H1 (cell line): ENCODE results near the gene TSHZ2.
A peak's percentile ranks its signal among the peaks of the same experiment; 100 is the strongest.

Experiments used
- ATF3 ChIP-seq: IDR thresholded peaks from 2 replicates; pipeline ENCODE4 v1.6.1; 2011; ENCODE audit warnings: low read depth, mild to moderate bottlenecking, low read length; ENCODE audit not compliant: insufficient read depth
- CBX8 ChIP-seq: fragments of 300-800, 300-1000 bp; sonication (generic); IDR thresholded peaks from 2 replicates; pipeline ENCODE4 v1.7.1; 2016; ENCODE audit warnings: low read depth, low read length, borderline replicate concordance
- CTCF ChIP-seq, 3 experiments: IDR thresholded peaks; 1 replicate in 2 of 3; 2 replicates in 1 of 3; pipeline versions ENCODE4 v1.5.1 to v1.6.1; 2011; ENCODE audit warnings: low read length in 3 of 3, mild to moderate bottlenecking in 3 of 3, inconsistent platforms in 2 of 3, low read depth in 1 of 3, moderate library complexity in 1 of 3; ENCODE audit not compliant: insufficient read depth in 1 of 3; ENCODE audit errors: control extremely low read depth in 1 of 3
- EP300 ChIP-seq, 2 experiments: IDR thresholded peaks; 1 replicate in 1 of 2; 2 replicates in 1 of 2; pipeline ENCODE4 v1.6.1; 2011 to 2012; ENCODE audit warnings: low read depth in 2 of 2, low read length in 2 of 2, mild to moderate bottlenecking in 2 of 2, borderline replicate concordance in 1 of 2, inconsistent platforms in 1 of 2, moderate library complexity in 1 of 2
- GTF2F1 ChIP-seq: IDR thresholded peaks from 2 replicates; pipeline ENCODE4 v1.6.1; 2012; ENCODE audit warnings: low read depth, low read length, improper control_type of control experiment, borderline replicate concordance
- JUN ChIP-seq: IDR thresholded peaks from 2 replicates; pipeline ENCODE4 v1.6.1; 2011; ENCODE audit warnings: low read depth, mild to moderate bottlenecking, improper control_type of control experiment, low read length
- JUND ChIP-seq: IDR thresholded peaks from 2 replicates; pipeline ENCODE4 v1.6.1; 2011; ENCODE audit warnings: mild to moderate bottlenecking, improper control_type of control experiment, low read length
- KDM1A ChIP-seq: fragments of 200-600, 300-600 bp; sonication (generic); IDR thresholded peaks from 2 replicates; pipeline ENCODE4 v1.7.1; 2016; ENCODE audit warnings: mild to moderate bottlenecking, low read length, borderline replicate concordance
- MAFK ChIP-seq: IDR thresholded peaks from 2 replicates; pipeline ENCODE4 v1.6.1; 2012; ENCODE audit warnings: low read depth, mild to moderate bottlenecking, improper control_type of control experiment, low read length
- POLR2A ChIP-seq, 2 experiments: IDR thresholded peaks; 1 replicate in 1 of 2; 2 replicates in 1 of 2; pipeline ENCODE4 v1.6.1; 2011; ENCODE audit warnings: low read depth in 2 of 2, low read length in 2 of 2, mild to moderate bottlenecking in 2 of 2; ENCODE audit errors: control extremely low read depth in 1 of 2
- TCF12 ChIP-seq: IDR thresholded peaks from 2 replicates; pipeline ENCODE4 v1.6.1; 2011; ENCODE audit warnings: low read depth, mild to moderate bottlenecking, low read length
- ZNF274 ChIP-seq: IDR thresholded peaks from 2 replicates; pipeline ENCODE4 v1.7.0; 2012; ENCODE audit warnings: low read length, borderline replicate concordance; ENCODE audit errors: extremely low read depth

DNA sequence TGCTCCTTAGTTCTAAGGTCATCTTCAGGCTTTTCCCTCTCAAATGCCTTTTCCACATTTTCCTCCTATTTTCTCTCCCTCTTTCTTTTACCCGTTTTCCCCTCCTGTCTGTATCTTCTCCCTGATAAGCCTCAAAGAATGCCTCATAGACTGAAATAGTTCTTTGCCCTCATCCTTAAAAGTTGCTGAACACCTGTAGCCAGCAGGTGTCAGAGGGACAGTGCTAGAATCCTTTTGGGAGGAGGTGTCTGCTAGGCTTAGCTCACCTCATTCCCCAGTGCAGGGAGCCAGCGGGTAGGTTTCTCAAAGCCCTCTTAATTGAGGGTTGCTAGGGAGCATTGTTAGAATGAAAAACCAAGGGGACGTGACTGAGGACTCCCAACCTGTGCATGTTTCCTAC, 204.0 kb downstream of the TSHZ2 start:
- TF ChIP-seq CBX8, result no peak
- TF ChIP-seq TCF12, result no peak
- no peak for TF ChIP-seq ATF3
- TF ChIP-seq CTCF (IDR thresholded peaks at IDR 0.05; ENCODE audit: control extremely low read depth in 1 of 3, insufficient read depth in 1 of 3, low read depth in 1 of 3, low read length in 3 of 3), result peak in 2 of 3 experiments; percentile 5 to 33; a peak in 1 of 4 replicates
- no peak for TF ChIP-seq POLR2A (IDR thresholded peaks at IDR 0.05; ENCODE audit: control extremely low read depth in 1 of 2, low read depth in 2 of 2, low read length in 2 of 2)
- TF ChIP-seq EP300 (IDR thresholded peaks at IDR 0.05; ENCODE audit: borderline replicate concordance in 1 of 2, low read depth in 2 of 2, low read length in 2 of 2), result no peak
- TF ChIP-seq GTF2F1, result no peak
- no peak for TF ChIP-seq JUND
- TF ChIP-seq JUN, result no peak
- no peak for TF ChIP-seq ZNF274
- TF ChIP-seq KDM1A, result no peak
- TF ChIP-seq MAFK, result no peak
